Retina (tissue), 1 donor: ENCODE data around the gene PEX16.
"Not testable (repeated sequence)": the region's sequence is repeated elsewhere in the genome, so short reads cannot be mapped to it uniquely, and the experiment has no call there.

Source experiments
- DNase-seq: peaks from one replicate; pipeline ENCODE4 v3.0.0-alpha.2; 2016

PEX16 gene

DNA sequence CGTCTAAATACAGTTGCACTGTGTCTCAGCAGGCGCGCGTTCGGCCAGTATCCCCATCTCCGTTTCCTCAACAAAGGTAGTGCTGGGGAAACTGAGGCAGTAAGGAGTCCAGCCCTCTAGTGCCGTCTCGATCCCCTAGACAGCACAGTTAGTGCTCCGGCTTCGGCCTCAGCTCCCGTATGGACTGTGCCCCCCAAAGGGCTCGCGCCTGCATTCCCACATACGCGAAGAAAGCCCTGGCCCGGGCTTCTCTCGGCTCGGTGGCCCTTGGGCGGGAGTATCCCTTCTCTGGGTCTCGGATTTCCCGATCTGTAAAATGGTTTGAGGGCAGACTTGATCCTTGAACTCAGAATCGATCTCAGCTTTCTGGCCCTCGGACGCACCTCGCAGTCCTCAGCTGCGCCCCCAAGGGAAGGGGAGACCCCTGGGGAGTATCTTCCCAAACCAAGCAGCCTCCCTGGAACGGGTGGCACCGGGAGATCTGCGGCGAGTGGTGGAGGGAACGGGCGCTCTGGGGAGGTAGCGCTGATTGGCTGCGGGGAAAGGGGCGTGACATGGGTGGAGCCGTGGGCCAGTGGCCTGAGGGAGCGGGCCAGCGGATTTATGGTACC lies 759 bp upstream of the PEX16 start:
- peak; percentile 78 for DNase-seq

DNA sequence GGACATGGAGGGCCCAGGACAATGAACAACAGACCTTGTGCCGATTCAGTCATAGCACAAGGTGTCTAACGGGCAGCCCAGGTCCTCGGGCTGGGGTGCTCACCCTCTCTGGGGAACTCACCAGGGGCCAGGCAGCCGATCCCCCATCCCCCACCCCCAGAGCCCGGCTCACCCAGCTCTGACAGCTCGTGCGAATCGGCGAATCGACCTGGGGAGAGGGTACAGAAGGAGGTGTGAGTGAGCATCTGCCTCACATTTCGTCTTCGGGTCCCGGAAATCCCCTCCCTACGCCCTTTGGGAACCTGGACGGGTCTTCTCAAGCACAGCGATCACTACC lies 423 bp downstream of the PEX16 start:
- DNase-seq: no peak

DNA sequence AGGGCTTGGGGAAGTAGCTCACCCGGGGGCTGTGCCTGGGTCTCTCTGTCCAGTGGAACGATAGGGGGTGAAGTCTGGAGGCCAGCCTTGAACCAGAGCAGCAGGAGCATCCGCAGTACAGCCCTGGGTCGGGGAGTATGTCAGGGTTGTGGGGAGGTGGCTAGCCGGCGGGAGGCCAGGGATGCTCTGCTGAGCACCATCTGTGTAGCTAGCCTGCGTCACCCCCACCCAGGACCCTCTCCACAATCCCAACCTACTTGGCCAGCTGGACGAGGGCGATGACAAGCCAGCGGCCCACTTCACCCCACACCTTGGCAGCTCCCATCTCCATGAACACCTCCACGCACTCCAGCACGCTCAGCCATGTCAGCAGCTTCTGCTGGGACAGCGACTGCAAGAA lies 2.2 kb downstream of the PEX16 start:
- no peak for DNase-seq

GRCh38 chr11:45913942-45914635 lies 3.6 kb downstream of the PEX16 start:
- no peak for DNase-seq

DNA sequence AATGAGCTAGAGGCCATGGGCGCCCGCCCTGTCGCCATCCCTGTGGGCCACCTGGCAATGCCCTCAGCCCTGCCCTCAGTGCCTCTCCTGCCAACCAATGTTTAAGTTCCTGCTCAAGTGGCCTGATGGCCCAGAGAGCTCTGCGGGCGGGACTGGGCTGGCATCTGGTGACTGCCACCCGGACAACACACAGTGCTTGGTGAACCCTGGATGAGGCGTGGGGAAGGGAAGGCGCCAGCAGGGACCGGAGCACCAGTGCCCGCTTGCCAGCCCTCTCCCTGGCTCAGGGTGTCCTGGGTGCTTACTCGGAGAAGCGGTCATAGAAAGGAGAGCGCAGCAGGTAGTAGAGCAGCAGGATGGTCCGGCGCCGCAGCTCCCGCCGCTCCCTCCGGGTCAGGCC lies 4.2 kb downstream of the PEX16 start:
- DNase-seq: no peak

GRCh38 chr11:45910623-45911022 lies 7.1 kb downstream of the PEX16 start:
- DNase-seq: no peak

GRCh38 chr11:45909594-45910475 lies 7.8 kb downstream of the PEX16 start:
- DNase-seq: no peak

GRCh38 chr11:45907911-45908370 lies 9.7 kb downstream of the PEX16 start:
- DNase-seq: peak; percentile 47

DNA sequence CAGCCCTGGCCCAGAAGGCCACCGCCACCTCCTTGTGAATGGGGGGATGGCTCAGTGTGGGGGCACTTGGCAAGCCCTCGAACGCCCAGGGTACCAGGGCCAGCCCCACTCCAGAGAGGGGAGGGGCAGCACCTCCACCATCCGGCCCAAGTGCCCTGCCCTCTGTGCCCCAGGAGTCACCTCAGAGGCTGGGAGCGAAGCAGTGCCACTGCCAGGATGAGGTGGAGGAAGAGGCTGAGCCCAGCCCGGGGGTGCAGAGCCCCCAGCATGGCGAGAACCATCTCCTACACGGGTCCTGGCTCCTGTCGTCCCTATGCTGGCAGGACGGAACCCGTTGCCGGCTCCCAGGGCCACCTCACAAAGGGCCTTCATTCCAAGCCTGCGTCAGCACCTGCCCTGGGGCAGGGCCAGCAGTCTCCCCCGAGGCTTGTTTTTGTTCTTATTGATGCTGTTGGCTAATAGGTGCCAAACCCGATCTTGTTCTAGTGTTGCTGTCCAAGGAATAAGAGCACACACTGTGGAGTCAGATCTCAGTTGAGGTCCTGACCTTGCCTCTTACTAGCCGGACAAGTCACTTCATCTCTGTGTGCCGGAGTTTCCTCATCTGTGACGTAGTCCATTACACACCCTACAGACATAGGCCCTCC lies 10.6 kb downstream of the PEX16 start, which contains the start of gene FREY1:
Gene FREY1, minus strand, starts transcription at position 307 of the 647 bp plus-strand sequence. Its CDS starts 26 bp downstream, at position 281.
- DNase-seq: no peak

GRCh38 chr11:45906096-45906682 lies 11.5 kb downstream of the PEX16 start:
- no peak for DNase-seq

DNA sequence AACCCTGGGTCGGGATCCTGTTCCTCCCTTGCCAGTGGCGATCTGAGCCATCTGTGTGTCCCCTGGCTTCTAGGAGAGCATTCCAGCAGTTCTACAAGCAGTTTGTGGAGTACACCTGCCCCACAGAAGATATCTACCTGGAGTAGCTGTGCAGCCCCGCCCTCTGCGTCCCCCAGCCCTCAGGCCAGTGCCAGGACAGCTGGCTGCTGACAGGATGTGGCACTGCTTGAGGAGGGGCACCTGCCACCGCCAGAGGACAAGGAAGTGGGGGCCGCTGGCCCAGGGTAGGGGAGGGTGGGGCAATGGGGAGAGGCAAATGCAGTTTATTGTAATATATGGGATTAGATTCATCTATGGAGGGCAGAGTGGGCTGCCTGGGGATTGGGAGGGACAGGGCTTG lies 12.1 kb downstream of the PEX16 start:
- DNase-seq: not testable (repeated sequence)

DNA sequence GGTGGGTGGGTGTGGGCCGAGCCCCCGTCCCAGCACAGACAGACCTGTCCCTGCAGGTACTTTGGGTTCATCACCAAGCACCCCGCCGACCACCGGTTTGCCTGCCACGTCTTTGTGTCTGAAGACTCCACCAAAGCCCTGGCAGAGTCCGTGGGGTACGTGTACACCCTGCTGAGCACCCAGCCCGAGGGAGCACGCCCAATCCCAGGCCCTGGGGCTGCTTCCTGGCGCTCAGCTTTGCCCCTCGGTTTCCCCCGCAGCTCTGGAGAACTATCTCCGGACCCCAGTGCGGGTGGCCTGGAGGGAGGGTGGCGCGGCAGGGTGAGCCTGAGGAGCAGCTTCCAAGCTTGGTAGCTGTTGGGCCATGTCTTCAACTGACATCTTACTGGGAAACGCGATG lies 12.6 kb downstream of the PEX16 start:
- no peak for DNase-seq

- no peak for DNase-seq
Measured at GRCh38 chr11:45904309-45904915, 13.3 kb downstream of the PEX16 start.

GRCh38 chr11:45902452-45903380 lies 15.0 kb downstream of the PEX16 start:
- no peak for DNase-seq

- DNase-seq: no peak
Measured at GRCh38 chr11:45901626-45902025, 16.1 kb downstream of the PEX16 start.

GRCh38 chr11:45900916-45901617 lies 16.6 kb downstream of the PEX16 start:
- peak; percentile 42 for DNase-seq

DNA sequence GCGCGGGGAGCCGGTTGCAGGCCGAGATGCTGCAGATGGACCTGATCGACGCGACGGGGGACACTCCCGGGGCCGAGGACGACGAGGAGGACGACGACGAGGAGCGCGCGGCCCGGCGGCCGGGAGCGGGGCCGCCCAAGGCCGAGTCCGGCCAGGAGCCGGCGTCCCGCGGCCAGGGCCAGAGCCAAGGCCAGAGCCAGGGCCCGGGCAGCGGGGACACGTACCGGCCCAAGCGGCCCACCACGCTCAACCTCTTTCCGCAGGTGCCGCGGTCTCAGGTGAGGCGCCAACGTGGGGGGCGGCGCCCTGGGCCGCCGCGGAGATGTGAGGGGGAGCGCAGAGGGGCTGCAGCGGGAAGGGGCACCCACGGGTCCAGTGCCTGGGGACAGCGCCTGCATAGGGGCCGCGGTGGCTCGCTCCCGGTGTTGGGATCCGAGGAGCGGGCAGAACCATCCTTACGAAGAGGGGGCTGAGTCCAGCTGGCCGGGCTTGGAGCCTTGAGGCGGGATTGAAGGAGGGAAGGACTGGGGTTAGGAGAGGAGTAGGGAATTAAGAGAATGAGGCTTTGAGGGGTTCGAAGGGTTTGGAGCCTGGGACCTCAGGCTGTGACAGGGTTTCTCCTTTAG lies 17.4 kb downstream of the PEX16 start:
- DNase-seq: peak; percentile 67

DNA sequence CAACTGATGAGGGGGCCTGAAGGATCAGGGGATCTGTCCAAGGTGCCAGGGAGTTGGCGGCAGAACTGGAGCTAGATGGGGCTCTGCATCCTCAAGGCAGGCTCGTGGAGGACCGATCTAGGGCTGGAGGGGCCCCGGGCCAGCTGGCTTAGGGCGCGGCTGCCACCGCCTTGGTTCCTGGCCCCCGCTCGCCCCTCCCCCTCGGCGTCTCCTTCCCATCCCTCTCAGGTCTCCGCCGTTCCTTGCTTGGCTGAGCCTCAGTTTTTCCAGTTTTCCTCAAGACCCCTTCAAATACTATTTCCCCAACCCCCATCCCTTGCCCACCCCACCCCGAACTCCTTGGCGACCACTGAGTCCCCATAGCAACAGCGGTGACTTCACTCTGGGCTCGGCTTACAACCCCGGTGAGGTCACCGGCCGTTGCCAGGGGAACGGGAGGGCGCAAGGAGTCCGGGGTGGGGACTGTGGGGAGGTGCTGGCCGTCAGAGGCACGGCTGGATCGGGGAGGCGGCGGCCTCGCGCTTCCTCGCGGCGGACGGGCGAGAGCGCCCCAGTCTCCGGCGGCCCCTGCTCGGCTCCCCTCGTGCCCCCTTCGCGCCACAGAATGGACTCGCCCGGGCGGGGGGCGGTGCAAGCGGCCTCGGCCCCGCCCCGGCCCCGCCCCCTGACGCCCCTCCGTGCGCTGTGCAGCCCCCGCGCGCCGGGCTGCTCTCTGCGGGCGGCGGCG lies 18.1 kb downstream of the PEX16 start:
- DNase-seq: peak; percentile 89

GRCh38 chr11:45899086-45899447 lies 18.6 kb downstream of the PEX16 start:
- no peak for DNase-seq
